CD4-positive, alpha-beta T cell treated with Interleukin-21 for 1 hour (primary cell): Measurements from ENCODE around the gene FXYD6.
"Not testable (repeated sequence)": the region's sequence is repeated elsewhere in the genome, so short reads cannot be mapped to it uniquely, and the experiment has no call there.

ENCODE experiments used
- DNase-seq: peaks from one replicate; pipeline ENCODE4 v3.0.0-alpha.2; 2020

FXYD6 gene

GRCh38 chr11:117868815-117869561, 7.5 kb downstream of the FXYD6 start:
- DNase-seq: no peak

- no peak for DNase-seq
These were observed 8.4 kb downstream of the FXYD6 start for GRCh38 chr11:117868088-117868487.

- DNase-seq: no peak
These were observed 9.9 kb downstream of the FXYD6 start for GRCh38 chr11:117866526-117866925.

GRCh38 chr11:117865546-117865945, 10.9 kb downstream of the FXYD6 start:
- DNase-seq: not testable (repeated sequence)

- no peak for DNase-seq
These were observed 13.1 kb downstream of the FXYD6 start for GRCh38 chr11:117863383-117863782.

- DNase-seq: no peak
These were observed 13.7 kb downstream of the FXYD6 start for GRCh38 chr11:117862753-117863152.

GRCh38 chr11:117862019-117862725, 14.3 kb downstream of the FXYD6 start:
- no peak for DNase-seq

- no peak for DNase-seq
These were observed 15.1 kb downstream of the FXYD6 start for GRCh38 chr11:117861151-117862018.

- no peak for DNase-seq
These were observed 16.3 kb downstream of the FXYD6 start for GRCh38 chr11:117860139-117860538.

- DNase-seq: no peak
These were observed 16.9 kb downstream of the FXYD6 start for GRCh38 chr11:117859488-117860112.

GRCh38 chr11:117859061-117859460, 17.4 kb downstream of the FXYD6 start:
- no peak for DNase-seq

GRCh38 chr11:117857734-117858414, 18.6 kb downstream of the FXYD6 start:
- no peak for DNase-seq

GRCh38 chr11:117855912-117856651, 20.4 kb downstream of the FXYD6 start:
- no peak for DNase-seq

- DNase-seq: no peak
These were observed 21.1 kb downstream of the FXYD6 start for GRCh38 chr11:117855186-117855845.

GRCh38 chr11:117852309-117852708, 24.1 kb downstream of the FXYD6 start:
- DNase-seq: no peak

GRCh38 chr11:117851852-117852251, 24.6 kb downstream of the FXYD6 start:
- DNase-seq: no peak

GRCh38 chr11:117851106-117851505, 25.4 kb downstream of the FXYD6 start:
- no peak for DNase-seq

- DNase-seq: peak; percentile 8
These were observed 26.6 kb downstream of the FXYD6 start for GRCh38 chr11:117849781-117850414.

- peak; percentile 81 for DNase-seq
These were observed 32.6 kb downstream of the FXYD6 start for GRCh38 chr11:117843666-117844484.
